ENCODE measurements around the gene PTK7.

DNA sequence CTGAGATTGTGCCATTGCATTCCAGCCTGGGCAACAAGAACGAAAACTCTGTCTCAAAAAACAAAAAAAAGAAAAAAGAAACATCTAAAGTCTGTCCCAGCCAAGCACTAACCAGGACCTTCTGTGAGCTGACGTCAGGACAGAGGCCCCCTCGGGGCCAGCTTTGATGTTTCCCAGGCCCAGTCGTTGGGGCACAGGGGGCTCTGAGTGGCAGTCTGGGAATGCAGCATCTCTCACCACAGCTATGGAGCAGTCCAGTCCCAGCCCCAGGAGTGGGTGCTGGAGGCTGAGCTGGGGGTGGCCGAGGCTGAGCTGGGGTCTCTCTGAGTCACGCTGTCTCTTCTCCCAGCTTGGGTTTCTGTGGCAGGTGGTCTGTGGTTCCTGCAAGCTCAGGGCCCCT lies 49.0 kb downstream of the PTK7 start:
- TF ChIP-seq, protein P1, sequence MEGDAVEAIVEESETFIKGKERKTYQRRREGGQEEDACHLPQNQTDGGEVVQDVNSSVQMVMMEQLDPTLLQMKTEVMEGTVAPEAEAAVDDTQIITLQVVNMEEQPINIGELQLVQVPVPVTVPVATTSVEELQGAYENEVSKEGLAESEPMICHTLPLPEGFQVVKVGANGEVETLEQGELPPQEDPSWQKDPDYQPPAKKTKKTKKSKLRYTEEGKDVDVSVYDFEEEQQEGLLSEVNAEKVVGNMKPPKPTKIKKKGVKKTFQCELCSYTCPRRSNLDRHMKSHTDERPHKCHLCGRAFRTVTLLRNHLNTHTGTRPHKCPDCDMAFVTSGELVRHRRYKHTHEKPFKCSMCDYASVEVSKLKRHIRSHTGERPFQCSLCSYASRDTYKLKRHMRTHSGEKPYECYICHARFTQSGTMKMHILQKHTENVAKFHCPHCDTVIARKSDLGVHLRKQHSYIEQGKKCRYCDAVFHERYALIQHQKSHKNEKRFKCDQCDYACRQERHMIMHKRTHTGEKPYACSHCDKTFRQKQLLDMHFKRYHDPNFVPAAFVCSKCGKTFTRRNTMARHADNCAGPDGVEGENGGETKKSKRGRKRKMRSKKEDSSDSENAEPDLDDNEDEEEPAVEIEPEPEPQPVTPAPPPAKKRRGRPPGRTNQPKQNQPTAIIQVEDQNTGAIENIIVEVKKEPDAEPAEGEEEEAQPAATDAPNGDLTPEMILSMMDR (IDR thresholded peaks at IDR 0.05), result no peak
- TF ChIP-seq EZH2phosphoT487 (IDR thresholded peaks at IDR 0.05), result no peak
- TF ChIP-seq EZH2 (IDR thresholded peaks at IDR 0.05), result no peak

All from neural progenitor cell (in vitro differentiated cells).